ENCODE results near the gene CPM. TPM values are rescaled to one million over a fixed set of nuclear protein-coding genes. Genes with fewer than 3 reads are reported as not detected.
A peak's percentile ranks its signal among the peaks of the same experiment; 100 is the strongest.

CPM gene
- total RNA-seq, 1 donor, result 17.1 TPM

GRCh38 chr12:68876461-68876860 is 56.5 kb downstream of the CPM start:
- no peak for DNase-seq (ENCODE audit: low read depth)
- TF ChIP-seq, protein P1, sequence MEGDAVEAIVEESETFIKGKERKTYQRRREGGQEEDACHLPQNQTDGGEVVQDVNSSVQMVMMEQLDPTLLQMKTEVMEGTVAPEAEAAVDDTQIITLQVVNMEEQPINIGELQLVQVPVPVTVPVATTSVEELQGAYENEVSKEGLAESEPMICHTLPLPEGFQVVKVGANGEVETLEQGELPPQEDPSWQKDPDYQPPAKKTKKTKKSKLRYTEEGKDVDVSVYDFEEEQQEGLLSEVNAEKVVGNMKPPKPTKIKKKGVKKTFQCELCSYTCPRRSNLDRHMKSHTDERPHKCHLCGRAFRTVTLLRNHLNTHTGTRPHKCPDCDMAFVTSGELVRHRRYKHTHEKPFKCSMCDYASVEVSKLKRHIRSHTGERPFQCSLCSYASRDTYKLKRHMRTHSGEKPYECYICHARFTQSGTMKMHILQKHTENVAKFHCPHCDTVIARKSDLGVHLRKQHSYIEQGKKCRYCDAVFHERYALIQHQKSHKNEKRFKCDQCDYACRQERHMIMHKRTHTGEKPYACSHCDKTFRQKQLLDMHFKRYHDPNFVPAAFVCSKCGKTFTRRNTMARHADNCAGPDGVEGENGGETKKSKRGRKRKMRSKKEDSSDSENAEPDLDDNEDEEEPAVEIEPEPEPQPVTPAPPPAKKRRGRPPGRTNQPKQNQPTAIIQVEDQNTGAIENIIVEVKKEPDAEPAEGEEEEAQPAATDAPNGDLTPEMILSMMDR (IDR thresholded peaks at IDR 0.05; ENCODE audit: insufficient read depth, low read length), result no peak

GRCh38 chr12:68873316-68873715 is 59.7 kb downstream of the CPM start:
- TF ChIP-seq, protein P1 (IDR thresholded peaks at IDR 0.05; ENCODE audit: insufficient read depth, low read length), result no peak
- H3K4me3 ChIP-seq (ENCODE audit: low read depth, low read length), result no peak overlapping the region
- DNase-seq (ENCODE audit: low read depth), result no peak

More at GRCh38 chr12:68876461-68876860, 56.5 kb downstream of the CPM start:
- no peak overlapping the region for H3K4me3 ChIP-seq (ENCODE audit: low read depth, low read length)

DNA sequence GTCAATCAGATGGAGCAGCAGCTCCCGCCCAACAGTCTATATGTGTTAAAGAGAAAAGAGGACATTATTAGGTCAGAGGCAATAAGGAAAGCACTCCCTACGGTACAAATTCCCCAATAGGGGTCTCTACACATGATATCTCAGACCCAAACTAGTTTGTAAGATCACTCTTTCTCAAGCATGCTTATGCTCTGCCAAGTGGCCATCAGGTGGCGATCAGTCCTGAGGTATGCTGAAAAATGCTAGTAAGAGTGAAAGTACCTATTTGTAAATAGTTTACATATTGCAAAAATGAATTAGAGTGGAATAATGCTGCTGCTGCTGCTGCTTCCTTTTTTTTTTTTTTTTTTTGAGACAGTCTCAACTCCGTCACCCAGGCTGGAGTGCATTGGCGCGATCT is 61.0 kb downstream of the CPM start:
- no peak overlapping the region for H3K4me3 ChIP-seq (ENCODE audit: low read depth, low read length)
- TF ChIP-seq, protein P1 (IDR thresholded peaks at IDR 0.05; ENCODE audit: insufficient read depth, low read length), result peak; percentile 35
- DNase-seq (ENCODE audit: low read depth), result peak; percentile 46

DNA sequence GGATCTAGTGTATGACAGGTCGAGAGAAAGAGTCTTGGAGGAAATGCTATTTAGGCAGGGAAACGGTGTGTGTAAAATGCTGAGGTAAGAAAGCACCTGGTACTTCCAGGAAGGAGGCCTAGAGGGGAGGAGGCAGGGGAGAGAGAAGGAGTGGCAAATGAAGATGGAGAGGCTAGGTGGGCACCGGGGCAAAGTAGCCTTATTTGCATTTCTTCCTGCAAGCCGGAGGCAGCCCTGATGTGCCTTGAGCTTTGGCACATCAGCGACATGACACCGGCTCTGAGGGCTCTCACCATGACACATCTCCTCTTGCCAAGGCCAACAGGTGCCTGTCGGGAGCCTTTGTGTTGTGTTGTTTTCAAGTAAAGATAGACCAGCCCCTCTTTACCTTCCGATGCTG is 61.6 kb downstream of the CPM start:
- no peak overlapping the region for H3K4me3 ChIP-seq (ENCODE audit: low read depth, low read length)
- DNase-seq (ENCODE audit: low read depth), result no peak
- TF ChIP-seq, protein P1 (IDR thresholded peaks at IDR 0.05; ENCODE audit: insufficient read depth, low read length), result no peak

- H3K4me3 ChIP-seq (ENCODE audit: low read depth, low read length), result no peak overlapping the region
- TF ChIP-seq, protein P1 (IDR thresholded peaks at IDR 0.05; ENCODE audit: insufficient read depth, low read length), result no peak
- DNase-seq (ENCODE audit: low read depth), result no peak
Measured at GRCh38 chr12:68870443-68870842, 62.5 kb downstream of the CPM start.

- H3K4me3 ChIP-seq (ENCODE audit: low read depth, low read length), result no peak overlapping the region
- TF ChIP-seq, protein P1 (IDR thresholded peaks at IDR 0.05; ENCODE audit: insufficient read depth, low read length), result no peak
Measured at GRCh38 chr12:68870011-68870410, 63.0 kb downstream of the CPM start.

More at GRCh38 chr12:68870011-68870410, 63.0 kb downstream of the CPM start:
- no peak for DNase-seq (ENCODE audit: low read depth)
